ENCODE data around the gene MAP1LC3B.

The MAP1LC3B gene

DNA sequence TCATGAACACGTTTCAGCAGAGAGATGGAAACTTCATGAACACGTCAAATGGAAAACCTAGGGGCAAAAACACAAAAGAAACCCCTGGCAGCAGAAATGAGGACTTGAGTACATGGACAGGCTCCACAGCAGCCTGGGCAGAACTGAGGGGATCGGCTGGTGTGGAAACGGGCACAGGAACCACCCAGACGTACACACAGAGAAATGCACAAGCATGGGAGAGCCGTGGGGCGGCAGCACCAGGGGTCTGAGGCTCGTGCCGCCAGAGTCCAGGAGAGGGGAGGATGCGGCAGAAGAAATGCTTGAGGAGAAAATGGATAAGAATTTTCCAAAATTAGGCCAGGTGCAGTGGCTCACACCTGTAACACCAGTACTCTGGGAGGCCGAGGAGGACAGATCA, 30.0 kb downstream of the MAP1LC3B start:
- no peak overlapping the region for H3K4me3 ChIP-seq (ENCODE audit: low read depth, low read length)
- no peaks in the 10 kb centered on the region for H3K27me3 ChIP-seq (ENCODE audit: control insufficient read depth, insufficient read depth, low read length)
- H3K27ac ChIP-seq (ENCODE audit: low read depth, low read length) = no peak overlapping the region
- H3K9ac ChIP-seq (ENCODE audit: low read length) = no peak overlapping the region
- H3K36me3 ChIP-seq (ENCODE audit: control insufficient read depth, insufficient read depth, low read length) = peaks cover 52% of the 10 kb centered on the region
- no peaks in the 10 kb centered on the region for H3K9me3 ChIP-seq (ENCODE audit: control insufficient read depth, insufficient read depth, low read depth, low read length)
- H3K4me1 ChIP-seq (ENCODE audit: control insufficient read depth, insufficient read depth, low read length) = peaks cover 14% of the 10 kb centered on the region

DNA sequence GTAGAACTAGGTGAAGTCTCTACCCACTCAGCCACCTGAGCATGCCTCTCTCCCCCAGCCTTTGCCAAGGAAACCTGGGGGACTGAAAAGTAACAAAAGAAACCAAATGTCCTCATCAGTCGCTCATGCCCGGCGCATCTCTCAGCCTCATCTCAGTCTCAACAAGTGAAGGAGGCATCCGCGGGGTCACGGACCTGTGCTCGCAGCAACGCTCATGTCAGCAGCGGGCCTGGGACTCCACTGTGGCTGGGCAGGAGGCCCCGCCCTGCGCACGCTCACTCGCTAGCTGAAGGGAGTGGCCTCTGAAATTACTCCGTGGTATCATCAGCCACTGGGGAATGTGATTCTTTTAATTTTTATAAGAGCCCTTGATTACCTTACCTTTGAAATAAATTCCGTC, 31.3 kb downstream of the MAP1LC3B start:
- peaks cover 40% of the 10 kb centered on the region for H3K36me3 ChIP-seq (ENCODE audit: control insufficient read depth, insufficient read depth, low read length)
- H3K27ac ChIP-seq (ENCODE audit: low read depth, low read length) = no peak overlapping the region
- H3K9me3 ChIP-seq (ENCODE audit: control insufficient read depth, insufficient read depth, low read depth, low read length) = no peaks in the 10 kb centered on the region
- H3K9ac ChIP-seq (ENCODE audit: low read length) = no peak overlapping the region
- H3K27me3 ChIP-seq (ENCODE audit: control insufficient read depth, insufficient read depth, low read length) = no peaks in the 10 kb centered on the region
- peaks cover 16% of the 10 kb centered on the region for H3K4me1 ChIP-seq (ENCODE audit: control insufficient read depth, insufficient read depth, low read length)
- no peak overlapping the region for H3K4me3 ChIP-seq (ENCODE audit: low read depth, low read length)

DNA sequence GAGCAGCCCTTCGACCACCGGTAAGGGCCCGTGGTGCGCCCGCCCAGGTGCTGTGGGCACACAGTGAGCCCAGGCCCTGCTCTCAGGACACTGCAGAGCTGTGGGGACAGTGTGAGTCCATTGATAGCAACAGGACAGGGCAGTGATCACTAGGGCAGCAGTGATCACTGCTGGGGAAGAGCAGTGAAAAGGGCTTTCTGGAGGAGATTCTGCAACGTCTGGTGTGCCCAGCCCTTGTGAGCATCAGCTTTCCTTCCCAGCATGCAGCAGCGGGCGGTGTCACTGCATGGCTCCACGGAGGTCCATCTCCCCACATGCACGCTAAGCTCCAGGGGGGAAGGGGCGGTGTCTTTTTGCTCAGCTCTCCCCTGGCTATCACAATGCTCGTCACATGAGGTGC, 32.1 kb downstream of the MAP1LC3B start:
- H3K4me1 ChIP-seq (ENCODE audit: control insufficient read depth, insufficient read depth, low read length) = peaks cover 16% of the 10 kb centered on the region
- peaks cover 40% of the 10 kb centered on the region for H3K36me3 ChIP-seq (ENCODE audit: control insufficient read depth, insufficient read depth, low read length)
- no peak overlapping the region for H3K4me3 ChIP-seq (ENCODE audit: low read depth, low read length)
- H3K9ac ChIP-seq (ENCODE audit: low read length) = no peak overlapping the region
- no peak overlapping the region for H3K27ac ChIP-seq (ENCODE audit: low read depth, low read length)
- H3K27me3 ChIP-seq (ENCODE audit: control insufficient read depth, insufficient read depth, low read length) = no peaks in the 10 kb centered on the region
- H3K9me3 ChIP-seq (ENCODE audit: control insufficient read depth, insufficient read depth, low read depth, low read length) = no peaks in the 10 kb centered on the region

DNA sequence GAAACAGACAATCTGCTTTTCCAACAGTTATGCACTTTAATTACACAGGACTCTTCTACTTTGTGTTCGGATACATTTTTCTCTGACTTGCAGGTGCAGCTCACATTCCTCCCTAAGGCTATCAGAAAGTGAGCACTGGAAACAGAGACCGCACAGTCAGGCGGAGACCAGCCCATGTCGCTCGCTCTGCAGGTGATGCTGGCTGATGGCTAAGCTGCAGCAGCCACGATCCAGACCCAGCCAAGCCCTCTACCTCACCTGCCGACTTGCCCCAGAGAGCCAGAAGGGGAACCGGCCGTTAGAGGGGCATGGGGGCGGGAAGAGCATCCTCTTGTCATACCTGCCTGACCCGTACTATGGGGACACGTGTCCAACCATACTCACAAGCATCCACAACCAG, 33.8 kb downstream of the MAP1LC3B start:
- H3K27me3 ChIP-seq (ENCODE audit: control insufficient read depth, insufficient read depth, low read length) = no peaks in the 10 kb centered on the region
- H3K4me3 ChIP-seq (ENCODE audit: low read depth, low read length) = no peak overlapping the region
- no peak overlapping the region for H3K27ac ChIP-seq (ENCODE audit: low read depth, low read length)
- H3K9me3 ChIP-seq (ENCODE audit: control insufficient read depth, insufficient read depth, low read depth, low read length) = no peaks in the 10 kb centered on the region
- peaks cover 32% of the 10 kb centered on the region for H3K36me3 ChIP-seq (ENCODE audit: control insufficient read depth, insufficient read depth, low read length)
- H3K4me1 ChIP-seq (ENCODE audit: control insufficient read depth, insufficient read depth, low read length) = peaks cover 16% of the 10 kb centered on the region
- H3K9ac ChIP-seq (ENCODE audit: low read length) = no peak overlapping the region

DNA sequence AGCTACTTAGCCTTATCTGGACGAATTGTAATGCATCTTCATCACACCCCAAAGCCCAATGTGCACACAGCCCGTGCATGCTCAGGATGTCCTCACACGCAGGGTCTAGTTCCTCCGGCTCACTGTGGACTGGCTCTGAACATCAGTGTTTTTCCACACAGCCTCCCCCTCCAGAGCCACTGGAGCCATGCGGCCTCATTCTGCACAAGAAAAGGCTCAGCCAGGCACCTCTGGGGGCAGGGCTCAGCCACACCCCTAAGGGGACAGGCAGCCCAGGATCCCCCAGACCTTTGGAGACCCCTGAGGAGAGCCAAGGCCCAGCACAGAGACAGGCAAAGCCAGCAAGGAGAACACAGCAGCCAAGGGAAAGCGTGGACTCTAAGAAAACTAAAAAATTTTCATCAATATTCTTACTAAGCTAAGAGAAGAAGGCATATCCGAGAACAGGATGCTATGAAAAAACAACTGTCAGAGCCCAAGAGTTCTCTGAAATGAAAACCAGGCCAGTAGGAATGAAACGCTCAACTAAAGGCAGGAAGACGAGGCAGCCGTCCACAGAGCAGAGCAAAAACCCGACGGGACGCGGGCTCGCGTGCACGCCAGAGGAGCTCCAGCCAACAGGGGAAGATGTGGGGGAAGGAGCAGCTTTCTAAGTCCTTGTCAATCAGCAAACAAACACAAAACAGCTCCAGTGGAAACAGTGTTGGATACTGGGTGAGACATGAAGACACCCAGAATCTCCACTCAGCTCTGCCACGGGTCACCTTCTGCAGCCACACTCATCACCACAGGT, 34.5 kb downstream of the MAP1LC3B start:
- no peak overlapping the region for H3K4me3 ChIP-seq (ENCODE audit: low read depth, low read length)
- no peak overlapping the region for H3K27ac ChIP-seq (ENCODE audit: low read depth, low read length)
- peaks cover 16% of the 10 kb centered on the region for H3K4me1 ChIP-seq (ENCODE audit: control insufficient read depth, insufficient read depth, low read length)
- H3K27me3 ChIP-seq (ENCODE audit: control insufficient read depth, insufficient read depth, low read length) = no peaks in the 10 kb centered on the region
- no peaks in the 10 kb centered on the region for H3K9me3 ChIP-seq (ENCODE audit: control insufficient read depth, insufficient read depth, low read depth, low read length)
- H3K36me3 ChIP-seq (ENCODE audit: control insufficient read depth, insufficient read depth, low read length) = peaks cover 28% of the 10 kb centered on the region
- no peak overlapping the region for H3K9ac ChIP-seq (ENCODE audit: low read length)

DNA sequence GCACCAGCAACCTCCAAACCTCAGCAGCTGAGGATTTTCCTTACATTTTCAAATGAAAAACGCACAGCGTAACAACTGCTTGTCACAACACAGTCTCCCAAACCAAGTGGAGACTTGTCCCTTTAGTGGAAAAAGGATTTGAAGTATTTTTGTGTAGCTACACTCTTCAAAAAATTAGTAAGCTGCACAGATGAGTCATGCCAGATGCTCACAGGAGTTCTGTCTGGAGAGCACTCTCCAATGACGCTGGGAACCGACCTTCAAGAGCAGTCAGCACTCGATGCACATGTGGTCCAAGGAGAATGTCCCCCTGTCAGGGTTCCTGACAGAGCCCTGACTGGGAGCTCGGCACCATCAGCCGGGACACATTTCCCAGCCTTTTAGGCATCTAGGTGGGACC, 39.8 kb downstream of the MAP1LC3B start:
- Histone ChIP-seq H3K27me3 (ENCODE audit: control insufficient read depth, insufficient read depth, low read length) (no peaks in the 10 kb centered on the region), H3K27ac (ENCODE audit: low read depth, low read length) (no peak overlapping the region), H3K9ac (ENCODE audit: low read length) (no peak overlapping the region), H3K36me3 (ENCODE audit: control insufficient read depth, insufficient read depth, low read length) (peaks cover 17% of the 10 kb centered on the region), H3K9me3 (ENCODE audit: control insufficient read depth, insufficient read depth, low read depth, low read length) (no peaks in the 10 kb centered on the region), H3K4me3 (ENCODE audit: low read depth, low read length) (no peak overlapping the region), H3K4me1 (ENCODE audit: control insufficient read depth, insufficient read depth, low read length) (peaks cover 13% of the 10 kb centered on the region)

DNA sequence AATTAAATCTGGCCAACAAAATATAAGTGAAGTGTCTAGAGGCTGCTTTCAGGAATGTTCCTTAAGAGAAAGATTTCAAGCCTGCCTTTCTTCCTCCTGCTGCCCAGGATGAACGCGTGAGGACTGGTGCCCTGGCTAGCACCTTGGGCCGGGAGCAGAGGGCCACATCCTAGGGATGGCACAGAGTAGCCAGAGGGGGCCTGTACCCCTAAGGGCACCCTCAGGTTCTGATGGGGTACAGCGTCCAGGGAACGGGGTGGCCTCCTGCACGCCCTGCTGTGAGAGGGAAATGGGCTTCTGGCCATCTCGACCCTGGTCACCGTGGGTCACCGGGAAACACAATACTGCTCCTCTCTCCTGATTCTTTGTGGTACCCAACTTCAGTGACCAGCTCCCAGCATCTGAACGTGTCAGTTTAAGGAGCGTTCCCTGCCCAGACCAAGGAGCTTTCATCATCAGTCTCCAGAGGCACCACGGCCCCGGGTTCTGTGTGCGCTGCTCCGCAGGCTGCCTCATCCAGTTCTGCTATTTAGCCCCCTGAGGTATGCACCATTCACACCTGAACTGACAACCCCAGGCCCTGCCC, 40.3 kb downstream of the MAP1LC3B start:
- peaks cover 9% of the 10 kb centered on the region for H3K4me1 ChIP-seq (ENCODE audit: control insufficient read depth, insufficient read depth, low read length)
- H3K9ac ChIP-seq (ENCODE audit: low read length) = no peak overlapping the region
- H3K36me3 ChIP-seq (ENCODE audit: control insufficient read depth, insufficient read depth, low read length) = peaks cover 17% of the 10 kb centered on the region
- H3K27me3 ChIP-seq (ENCODE audit: control insufficient read depth, insufficient read depth, low read length) = no peaks in the 10 kb centered on the region
- H3K4me3 ChIP-seq (ENCODE audit: low read depth, low read length) = no peak overlapping the region
- no peak overlapping the region for H3K27ac ChIP-seq (ENCODE audit: low read depth, low read length)
- H3K9me3 ChIP-seq (ENCODE audit: control insufficient read depth, insufficient read depth, low read depth, low read length) = no peaks in the 10 kb centered on the region

DNA sequence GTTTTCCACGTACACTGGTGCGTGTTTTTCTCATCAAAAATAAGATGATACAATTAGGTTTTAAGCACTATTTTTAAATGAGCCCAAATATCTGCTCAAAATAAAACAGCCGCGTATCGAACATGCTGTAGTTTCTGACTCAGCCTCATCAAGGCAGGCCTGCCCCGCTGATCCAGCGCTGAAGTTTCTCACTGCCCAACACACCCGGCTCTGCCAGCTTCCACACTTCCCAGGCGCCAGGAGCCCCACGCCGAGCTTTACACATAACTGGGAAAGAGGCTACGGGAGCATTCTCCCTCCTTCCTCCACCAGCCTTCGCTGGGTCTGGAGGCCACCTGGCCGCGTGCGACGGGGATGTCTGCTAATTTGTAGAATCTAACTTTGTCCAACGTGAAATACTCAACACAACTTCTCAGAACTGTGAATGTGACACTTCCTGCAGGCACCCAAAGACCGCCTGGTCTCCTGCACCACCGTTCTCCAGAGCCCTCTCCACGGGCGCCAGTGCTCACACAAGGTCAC, 42.1 kb downstream of the MAP1LC3B start:
- Histone ChIP-seq H3K36me3 (ENCODE audit: control insufficient read depth, insufficient read depth, low read length) (peaks cover 17% of the 10 kb centered on the region), H3K4me1 (ENCODE audit: control insufficient read depth, insufficient read depth, low read length) (peaks cover 9% of the 10 kb centered on the region), H3K9ac (ENCODE audit: low read length) (no peak overlapping the region), H3K27me3 (ENCODE audit: control insufficient read depth, insufficient read depth, low read length) (no peaks in the 10 kb centered on the region), H3K9me3 (ENCODE audit: control insufficient read depth, insufficient read depth, low read depth, low read length) (no peaks in the 10 kb centered on the region), H3K27ac (ENCODE audit: low read depth, low read length) (no peak overlapping the region), H3K4me3 (ENCODE audit: low read depth, low read length) (no peak overlapping the region)

DNA sequence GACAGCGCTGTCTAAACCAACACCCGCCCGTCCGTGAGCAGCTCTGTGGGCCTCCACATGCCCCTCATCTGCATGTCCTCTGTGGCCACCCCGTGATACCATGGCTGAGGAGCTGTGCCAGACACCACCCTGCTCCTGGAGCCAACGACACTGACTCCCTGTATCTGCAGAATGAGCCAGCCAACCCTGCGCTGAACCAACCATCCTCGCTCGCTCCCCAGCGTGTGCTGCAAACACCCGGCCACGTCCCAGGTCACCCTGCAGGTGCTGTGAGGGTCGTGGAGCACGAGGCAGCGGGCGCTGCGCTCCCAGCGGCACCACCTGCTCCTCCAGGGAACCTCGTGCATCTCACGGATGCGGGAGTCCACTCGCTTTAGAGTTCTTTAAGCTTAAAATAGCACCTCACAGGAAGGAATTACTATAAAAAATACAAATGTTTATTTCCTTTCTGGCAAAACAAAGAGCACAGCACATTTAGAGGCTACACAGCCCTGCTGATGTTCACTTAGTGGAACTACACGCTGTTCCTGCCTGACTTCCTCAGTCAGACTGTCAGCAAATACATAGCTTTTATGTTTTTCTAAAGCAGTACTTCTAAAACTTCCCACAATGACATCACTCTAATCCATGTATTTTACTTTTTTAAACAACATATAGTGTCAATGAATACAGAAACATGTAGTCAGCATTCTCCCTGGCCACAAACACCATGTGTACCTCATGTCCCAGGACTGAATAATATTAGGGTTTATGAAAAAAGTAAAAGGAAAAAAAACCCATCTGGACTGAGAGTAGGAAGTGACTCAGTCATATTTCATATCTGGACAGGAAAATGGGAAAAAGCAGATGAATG, 43.5 kb downstream of the MAP1LC3B start:
- Histone ChIP-seq H3K27me3 (ENCODE audit: control insufficient read depth, insufficient read depth, low read length) (no peaks in the 10 kb centered on the region), H3K27ac (ENCODE audit: low read depth, low read length) (no peak overlapping the region), H3K36me3 (ENCODE audit: control insufficient read depth, insufficient read depth, low read length) (peaks cover 13% of the 10 kb centered on the region), H3K9ac (ENCODE audit: low read length) (no peak overlapping the region), H3K4me3 (ENCODE audit: low read depth, low read length) (no peak overlapping the region), H3K9me3 (ENCODE audit: control insufficient read depth, insufficient read depth, low read depth, low read length) (no peaks in the 10 kb centered on the region), H3K4me1 (ENCODE audit: control insufficient read depth, insufficient read depth, low read length) (peaks cover 9% of the 10 kb centered on the region)

DNA sequence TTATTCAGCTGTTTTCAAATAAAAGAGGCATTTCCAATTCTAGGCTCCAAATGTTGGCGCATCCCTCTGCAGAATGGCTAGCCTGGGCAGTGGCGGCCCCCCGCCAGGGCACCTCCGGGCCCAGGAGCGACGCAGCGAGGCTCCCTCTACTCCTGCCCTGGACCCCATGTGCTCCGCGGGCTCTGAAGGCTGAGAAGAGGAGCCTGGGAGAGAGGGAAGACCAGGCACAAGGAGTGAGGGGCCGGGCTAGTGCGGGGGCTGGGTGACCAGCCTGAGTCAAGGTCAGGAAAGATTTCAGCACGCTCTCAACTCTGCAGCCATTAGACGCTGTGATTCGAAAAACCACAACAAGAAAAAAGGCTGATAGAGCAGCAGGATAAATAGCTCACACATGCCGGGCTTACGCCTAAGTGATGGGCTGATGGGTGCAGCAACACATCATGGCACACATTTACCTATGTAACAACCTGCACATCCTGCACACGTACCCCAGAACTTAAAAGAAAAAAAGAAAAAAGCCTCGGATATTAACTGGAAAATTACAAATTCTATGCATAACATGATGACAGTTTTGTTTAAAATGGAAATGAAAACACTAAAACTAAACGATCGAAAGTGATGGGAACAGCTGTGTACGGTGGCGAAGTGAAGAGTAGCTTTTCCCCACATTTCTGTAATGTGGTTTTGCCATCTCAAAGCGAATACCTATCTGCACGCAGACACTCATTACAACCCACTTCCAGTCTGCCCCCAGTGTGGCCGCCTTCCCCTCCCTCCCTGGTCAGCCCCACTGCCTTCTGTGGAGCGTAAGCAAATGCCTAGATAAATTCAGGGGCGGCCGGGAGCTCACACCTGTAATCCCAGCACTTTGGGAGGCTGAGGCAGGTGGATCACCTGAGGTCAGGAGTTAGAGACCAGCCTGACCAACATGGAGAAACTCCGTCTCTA, 44.4 kb downstream of the MAP1LC3B start:
- Histone ChIP-seq H3K9me3 (ENCODE audit: control insufficient read depth, insufficient read depth, low read depth, low read length) (no peaks in the 10 kb centered on the region), H3K36me3 (ENCODE audit: control insufficient read depth, insufficient read depth, low read length) (peaks cover 11% of the 10 kb centered on the region), H3K27me3 (ENCODE audit: control insufficient read depth, insufficient read depth, low read length) (no peaks in the 10 kb centered on the region), H3K4me1 (ENCODE audit: control insufficient read depth, insufficient read depth, low read length) (peaks cover 9% of the 10 kb centered on the region), H3K9ac (ENCODE audit: low read length) (no peak overlapping the region), H3K27ac (ENCODE audit: low read depth, low read length) (no peak overlapping the region), H3K4me3 (ENCODE audit: low read depth, low read length) (no peak overlapping the region)

All from HUES6 (cell line).